GM12892 (cell line): Measurements from ENCODE around the gene TRRAP.

Source experiments
- DNase-seq: peaks from one replicate; pipeline ENCODE4 v3.0.0; 2011; ENCODE audit not compliant: insufficient read length
- FAIRE-seq: peaks from 2 replicates; lab custom pipeline; 2011; peaks lifted over from hg19 to GRCh38; lab: Jason Lieb, UNC
- POLR2A ChIP-seq: IDR thresholded peaks from 2 replicates; pipeline ENCODE4 v1.6.1; 2011; ENCODE audit warnings: low read depth, low read length, control low read depth
- POLR2AphosphoS5 ChIP-seq: IDR thresholded peaks from 2 replicates; pipeline ENCODE4 v1.6.1; 2011; ENCODE audit warnings: low read depth, low read length, control low read depth
- TAF1 ChIP-seq: IDR thresholded peaks from 2 replicates; pipeline ENCODE4 v1.6.1; 2011; ENCODE audit warnings: low read depth, mild to moderate bottlenecking, control low read depth, low read length, borderline replicate concordance

The TRRAP gene

GRCh38 chr7:99014113-99014985 is 136.0 kb downstream of the TRRAP start:
- FAIRE-seq (no peak), DNase-seq (no peak)
- TF ChIP-seq POLR2A (no peak), POLR2AphosphoS5 (no peak), TAF1 (no peak)

DNA sequence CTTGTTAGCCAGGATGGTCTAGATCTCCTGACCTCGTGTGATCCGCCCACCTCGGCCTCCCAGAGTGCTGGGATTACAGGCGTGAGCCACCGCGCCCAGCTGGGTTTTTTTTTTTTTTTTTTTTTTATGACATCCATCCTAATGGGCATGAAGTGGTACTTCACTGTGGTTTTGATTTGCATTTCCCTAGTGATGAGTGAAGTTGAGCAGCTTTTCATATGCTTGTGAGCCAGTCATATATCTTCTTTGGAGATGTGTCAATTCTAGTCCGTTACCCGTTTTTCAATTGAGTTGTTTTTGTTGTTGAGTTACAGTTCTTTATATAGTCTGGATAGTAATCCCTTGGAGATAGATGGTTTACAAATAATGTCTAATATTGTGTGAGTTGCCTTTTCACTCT is 137.9 kb downstream of the TRRAP start:
- TF ChIP-seq TAF1 (no peak), POLR2AphosphoS5 (no peak), POLR2A (no peak)
- DNase-seq: no peak
- no peak for FAIRE-seq

DNA sequence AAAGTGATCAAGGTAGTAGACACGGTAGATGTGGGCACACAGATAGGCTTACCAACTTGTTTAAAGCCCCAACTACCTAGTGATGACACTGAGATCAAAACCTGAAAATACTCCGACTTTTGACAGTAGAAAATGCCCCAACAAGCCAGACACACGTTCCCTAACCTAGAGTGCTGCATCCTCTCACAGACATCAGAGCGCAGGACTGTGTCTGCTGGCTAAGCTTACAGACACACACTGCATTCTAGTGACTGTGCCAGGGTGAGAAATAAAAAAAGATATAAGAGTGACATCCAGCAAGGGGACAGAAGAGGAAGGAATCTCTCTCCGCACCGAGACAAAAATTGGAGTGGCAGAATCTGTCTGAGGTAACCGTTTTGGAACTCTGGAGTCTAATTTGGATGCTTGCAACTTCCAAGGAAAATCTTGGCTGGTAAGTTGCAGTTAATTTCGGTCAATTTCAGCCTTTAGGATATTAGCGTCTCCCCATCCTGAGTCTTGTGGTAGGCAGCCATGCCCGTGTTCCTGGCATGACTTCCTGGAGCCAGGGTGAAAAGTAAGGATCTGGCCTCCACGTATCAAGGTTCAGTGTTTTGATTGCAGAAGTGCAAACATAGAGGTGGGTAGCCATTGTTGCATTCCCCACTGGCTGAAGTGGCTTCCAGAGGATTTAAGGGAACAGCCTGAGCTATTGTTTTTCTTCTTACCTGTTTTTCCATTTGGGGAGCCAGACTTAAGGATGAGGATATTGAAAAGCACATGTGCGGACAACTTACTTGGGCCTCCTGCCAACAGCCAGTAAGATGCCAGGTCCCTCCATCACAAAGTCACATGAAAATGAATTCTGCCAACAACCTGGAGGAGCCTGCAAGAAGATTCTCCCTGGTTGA is 141.4 kb downstream of the TRRAP start:
- no peak for DNase-seq
- TF ChIP-seq TAF1 (no peak), POLR2A (no peak), POLR2AphosphoS5 (no peak)

GRCh38 chr7:99020413-99020715 is 142.0 kb downstream of the TRRAP start:
- TF ChIP-seq TAF1 (no peak), POLR2A (no peak), POLR2AphosphoS5 (no peak)
- no peak for DNase-seq
- FAIRE-seq: no peak

More for the DNA sequence above, 141.4 kb downstream of the TRRAP start:
- FAIRE-seq: no peak

GRCh38 chr7:99021941-99022560 is 143.7 kb downstream of the TRRAP start:
- no peak for DNase-seq
- no peak for TF ChIP-seq TAF1
- TF ChIP-seq POLR2AphosphoS5: no peak
- FAIRE-seq: no peak

DNA sequence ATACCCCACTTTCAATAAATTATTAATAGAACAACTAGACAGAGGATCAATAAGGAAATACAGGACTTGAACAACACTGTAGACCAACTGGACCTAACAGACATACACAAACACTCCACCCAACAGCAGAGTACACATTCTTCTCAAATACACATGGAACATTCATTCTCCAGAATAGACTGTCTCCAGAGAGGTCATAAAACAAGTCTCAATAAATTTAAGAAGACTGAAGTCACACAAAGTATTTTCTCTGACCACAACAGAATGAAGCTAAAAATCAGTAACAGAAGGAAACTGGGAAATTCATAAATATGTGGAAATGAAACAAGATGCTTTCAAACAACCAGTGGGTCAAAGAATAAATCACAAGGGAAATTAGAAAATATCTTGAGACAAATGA is 145.7 kb downstream of the TRRAP start:
- TF ChIP-seq POLR2A (no peak), POLR2AphosphoS5 (no peak), TAF1 (no peak)
- no peak for FAIRE-seq
- DNase-seq: no peak

DNA sequence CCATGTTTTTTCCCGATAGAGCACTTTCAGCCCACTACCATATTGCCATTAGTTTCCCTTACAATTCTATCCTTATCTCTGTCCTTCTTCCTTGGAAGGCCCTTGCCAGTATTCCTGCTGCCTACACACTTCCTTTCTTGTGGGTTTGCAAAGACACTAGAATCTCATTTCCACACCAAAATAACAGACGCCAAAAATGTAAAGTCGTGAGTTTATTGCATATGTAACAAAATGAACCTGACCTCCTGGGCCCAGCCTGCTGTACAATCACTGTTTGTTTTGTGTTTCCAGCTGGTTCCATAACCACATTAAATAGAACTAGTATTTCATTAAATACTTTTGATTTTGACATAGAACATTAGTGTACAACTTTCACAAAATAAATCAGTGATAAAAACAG is 148.9 kb downstream of the TRRAP start:
- TF ChIP-seq POLR2AphosphoS5 (no peak), POLR2A (no peak), TAF1 (no peak)
- no peak for DNase-seq
- FAIRE-seq: no peak

GRCh38 chr7:99027841-99028240 is 149.5 kb downstream of the TRRAP start:
- FAIRE-seq: no peak

GRCh38 chr7:99028261-99028973 is 150.1 kb downstream of the TRRAP start:
- no peak for DNase-seq
- no peak for FAIRE-seq
- TF ChIP-seq TAF1 (no peak), POLR2A (no peak), POLR2AphosphoS5 (no peak)

More at GRCh38 chr7:99027841-99028240, 149.5 kb downstream of the TRRAP start:
- DNase-seq: no peak
- TF ChIP-seq POLR2AphosphoS5 (no peak), POLR2A (no peak), TAF1 (no peak)

DNA sequence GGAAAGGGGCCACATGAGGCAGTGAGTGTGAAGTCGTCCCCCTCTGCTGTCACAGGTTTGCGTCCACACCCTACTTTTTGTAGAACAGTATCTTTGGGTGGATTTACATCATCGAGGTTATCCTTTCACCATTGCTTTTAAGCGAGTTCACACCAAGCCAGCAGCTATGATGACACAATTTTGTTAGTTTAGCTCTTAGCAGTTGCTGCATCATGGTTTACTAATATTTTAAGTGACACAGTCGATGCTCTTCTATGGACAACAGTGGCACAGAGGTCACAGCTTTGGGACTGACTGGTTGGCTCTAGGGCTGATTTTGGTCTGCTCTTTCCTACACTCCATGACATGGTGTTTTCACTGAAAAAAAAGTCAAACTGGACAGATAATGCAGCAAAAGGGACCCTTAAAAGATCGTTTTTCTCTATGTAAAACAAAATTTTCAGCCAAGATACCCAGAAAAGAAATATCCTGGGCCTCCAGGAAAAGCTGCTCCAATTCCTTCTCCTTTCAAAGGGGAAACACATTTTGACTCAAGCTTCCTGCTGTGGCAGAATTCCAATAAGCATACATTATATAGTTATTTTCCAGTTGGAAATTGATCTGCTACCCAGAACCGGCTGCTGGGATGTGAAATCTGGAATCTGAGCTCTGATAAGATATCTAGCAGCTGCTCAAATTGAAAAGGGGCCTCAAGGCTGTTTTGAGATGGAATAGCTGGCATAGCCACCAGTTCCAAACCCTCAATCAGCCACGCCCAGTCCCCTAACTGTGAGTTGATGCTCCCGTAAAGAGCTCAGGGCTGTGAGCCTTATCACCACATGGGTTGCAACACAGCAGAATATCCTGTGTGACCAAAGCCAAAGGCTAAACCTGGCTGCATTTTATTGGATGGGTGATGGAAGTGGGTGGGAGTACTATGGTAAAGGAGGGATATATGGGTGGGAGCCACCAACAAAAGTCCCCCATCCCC is 151.4 kb downstream of the TRRAP start:
- no peak for FAIRE-seq

More for the DNA sequence above, 151.4 kb downstream of the TRRAP start:
- no peak for TF ChIP-seq TAF1
- TF ChIP-seq POLR2AphosphoS5: no peak
- no peak for TF ChIP-seq POLR2A
- DNase-seq: no peak
